Measurements from ENCODE around the gene STX4.

DNA sequence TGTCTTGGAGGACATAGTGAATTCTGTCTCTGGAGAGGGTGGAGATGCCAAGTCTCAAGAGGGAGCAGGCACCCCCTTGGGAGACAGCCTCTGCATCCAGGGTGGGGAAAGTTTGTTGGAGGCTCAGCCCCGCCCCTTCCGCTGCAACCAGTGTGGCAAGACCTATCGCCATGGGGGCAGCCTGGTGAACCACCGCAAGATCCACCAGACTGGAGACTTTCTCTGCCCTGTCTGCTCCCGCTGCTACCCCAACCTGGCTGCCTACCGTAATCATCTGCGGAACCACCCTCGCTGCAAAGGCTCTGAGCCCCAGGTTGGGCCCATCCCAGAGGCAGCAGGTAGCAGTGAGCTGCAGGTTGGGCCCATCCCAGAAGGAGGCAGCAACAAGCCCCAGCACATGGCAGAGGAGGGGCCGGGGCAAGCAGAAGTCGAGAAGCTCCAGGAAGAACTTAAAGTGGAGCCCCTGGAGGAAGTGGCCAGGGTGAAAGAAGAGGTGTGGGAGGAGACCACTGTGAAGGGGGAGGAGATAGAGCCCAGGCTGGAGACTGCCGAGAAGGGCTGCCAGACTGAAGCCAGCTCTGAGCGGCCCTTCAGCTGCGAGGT, 46.1 kb downstream of the STX4 start:
- TF ChIP-seq CTCF (IDR thresholded peaks at IDR 0.05; ENCODE audit: insufficient read depth, low read length, poor library complexity, severe bottlenecking) = no peak
- TF ChIP-seq EZH2phosphoT487 (conservative IDR thresholded peaks at IDR 0.05; ENCODE audit: low read length) = no peak

Measured in SU-DHL-6 (cell line).